HL-60/S4 treated with phorbol 12-myristate 13-acetate at 8.2 ng/mL for 4 days and 3 days (cell line): Measurements from ENCODE around the gene HADH.
"Not testable (repeated sequence)": the region's sequence is repeated elsewhere in the genome, so short reads cannot be mapped to it uniquely, and the experiment has no call there.

Experiments
- in situ Hi-C: fragments of 300-500 bp; cut with MboI; formaldehyde crosslinking; loops from 2 replicates; pipeline ENCODE4 v1.15.0; 2022; ENCODE audit warnings: low sequenced_read_pairs

The HADH gene

DNA sequence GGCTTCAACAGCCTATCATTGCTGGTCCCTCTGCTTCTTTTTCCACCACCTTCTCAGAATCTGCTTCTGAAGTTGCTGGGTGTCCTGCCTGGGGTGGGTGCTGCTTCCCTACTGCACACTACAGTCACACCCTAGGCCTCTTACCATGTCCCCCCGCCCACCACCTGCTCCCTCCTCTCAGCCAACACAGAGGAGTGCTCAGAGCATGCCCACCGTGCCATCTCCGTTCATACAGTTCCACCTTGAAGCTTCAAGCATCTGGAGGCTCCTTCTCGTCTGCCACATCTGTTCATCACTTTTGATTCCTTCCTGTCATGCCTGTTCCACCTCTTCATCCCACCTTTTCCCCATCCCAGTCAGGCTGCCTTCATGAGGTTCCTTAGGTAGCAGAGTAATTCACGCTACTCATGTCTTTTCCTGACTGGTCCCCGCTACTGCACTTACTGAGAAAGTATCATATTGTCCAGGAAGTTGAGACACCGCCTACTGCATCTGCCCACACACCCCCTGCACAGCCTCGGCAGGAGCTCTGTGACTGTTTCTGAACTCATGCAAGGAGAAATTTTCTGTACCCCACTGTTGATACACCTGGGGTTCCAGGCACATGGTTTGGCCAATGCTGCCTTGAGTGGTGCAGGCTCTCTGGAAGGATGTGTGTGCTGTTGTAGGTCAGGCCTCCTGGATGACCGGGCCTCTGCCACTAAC, 39.5 kb downstream of the HADH start:
- in situ Hi-C loops: no loop called here

DNA sequence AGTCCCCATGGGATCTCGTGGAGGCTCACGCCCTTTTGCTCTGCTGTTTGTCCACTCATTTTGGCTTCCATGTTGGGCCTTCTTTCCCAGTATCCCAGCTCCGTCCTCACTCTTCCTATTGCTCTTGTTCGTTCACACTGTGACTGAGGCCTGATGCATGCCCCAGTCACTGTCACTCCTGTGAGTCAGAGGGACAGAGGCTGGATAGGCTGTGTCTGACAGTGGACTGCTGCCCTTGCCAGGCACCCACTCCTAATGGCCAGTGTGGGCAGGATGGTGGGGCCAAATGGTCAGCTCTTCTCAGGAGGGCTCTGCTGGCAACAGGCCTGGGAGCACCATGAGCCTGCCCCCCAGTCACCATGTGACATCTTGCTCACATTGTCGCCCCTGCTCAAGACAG, 40.0 kb downstream of the HADH start:
- in situ Hi-C loops: no loop called here

DNA sequence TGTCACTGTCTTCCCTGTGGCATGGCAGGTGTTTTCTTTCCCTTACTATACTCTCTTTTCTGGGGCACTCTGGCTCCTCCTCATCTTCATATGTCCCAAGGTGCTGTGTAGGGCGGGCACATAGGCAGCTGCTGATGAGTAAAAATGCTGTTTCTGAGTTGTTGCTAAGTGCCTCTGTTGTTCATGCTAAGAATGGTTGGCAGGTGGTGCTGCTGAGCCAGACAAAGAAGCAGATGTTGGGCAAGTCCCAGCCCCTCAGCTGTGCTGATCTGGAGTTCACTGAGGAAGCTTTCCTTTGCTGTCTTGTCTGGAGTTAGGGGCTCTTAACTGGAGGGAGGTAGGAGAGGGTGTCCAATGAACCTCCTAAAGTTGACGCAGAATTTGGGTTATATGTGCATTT, 40.6 kb downstream of the HADH start:
- in situ Hi-C loops: no loop called here

DNA sequence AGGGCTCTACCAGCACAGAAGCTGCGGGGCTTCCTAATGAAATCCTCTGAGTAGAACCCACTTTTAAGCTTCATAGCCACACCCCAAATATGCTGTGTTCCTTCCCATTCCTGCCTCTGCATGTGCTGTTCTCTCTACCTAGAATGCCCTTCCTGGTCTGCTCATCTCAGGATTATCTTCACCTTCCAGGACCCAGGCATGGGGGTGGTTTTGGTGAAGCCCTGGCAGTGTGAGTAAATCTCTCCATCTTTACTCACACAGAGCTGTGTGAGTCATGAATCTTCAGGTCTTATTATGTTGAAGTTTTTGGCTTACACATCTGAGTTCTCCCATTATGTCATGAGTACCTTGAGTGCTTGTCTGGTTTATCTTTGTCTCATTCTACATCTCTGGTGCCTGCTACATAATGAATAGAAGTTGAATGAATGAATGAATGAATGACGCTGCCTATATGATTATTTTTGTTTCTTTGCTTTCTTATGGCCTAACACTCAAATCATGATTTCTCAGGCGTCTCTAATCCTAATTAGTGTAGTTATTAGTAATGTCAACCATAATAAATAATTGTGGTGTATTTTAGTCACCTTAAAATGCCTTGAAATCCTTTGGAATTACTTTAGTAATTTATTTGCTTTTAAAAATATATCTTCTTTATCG, 41.9 kb downstream of the HADH start:
- in situ Hi-C loops: no loop called here

DNA sequence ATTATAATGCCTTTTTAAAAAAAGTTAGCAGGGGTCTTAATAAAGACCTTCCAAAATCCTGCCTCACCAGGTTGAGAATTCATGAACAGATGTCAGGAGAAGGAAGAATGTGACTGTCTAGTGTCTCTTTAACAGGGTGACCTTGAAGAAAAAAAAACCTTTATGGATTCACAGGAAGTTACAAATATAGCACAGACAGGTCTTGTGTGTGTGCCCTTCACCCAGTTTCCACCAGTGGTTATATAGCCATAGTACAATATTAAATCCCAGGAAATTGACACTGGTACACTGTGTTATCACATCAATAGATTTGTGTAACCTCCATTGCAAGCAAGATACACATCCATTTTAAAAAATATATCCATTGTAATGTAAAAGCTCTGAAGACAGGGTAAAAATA, 43.7 kb downstream of the HADH start:
- in situ Hi-C loops: no loop called here

DNA sequence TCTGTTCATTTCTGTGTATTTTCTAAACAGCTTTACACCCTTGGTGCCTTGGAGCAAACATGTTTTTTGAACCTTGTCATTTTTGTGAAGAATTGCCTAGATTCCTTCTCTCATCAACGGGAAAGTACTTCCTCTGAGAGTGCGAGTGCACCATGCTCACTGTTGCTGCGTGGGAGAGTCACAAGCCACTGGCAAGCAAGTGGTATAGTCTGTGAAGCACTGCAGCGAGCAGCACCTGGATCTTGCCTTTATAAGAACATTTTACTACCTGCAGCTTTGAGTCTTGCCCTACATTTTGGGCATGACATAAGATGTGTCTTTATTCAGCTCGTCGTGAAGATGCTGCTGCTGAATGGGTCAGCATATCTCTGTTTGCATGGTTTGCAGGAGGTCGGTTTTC, 44.9 kb downstream of the HADH start:
- in situ Hi-C loops: no loop called here

DNA sequence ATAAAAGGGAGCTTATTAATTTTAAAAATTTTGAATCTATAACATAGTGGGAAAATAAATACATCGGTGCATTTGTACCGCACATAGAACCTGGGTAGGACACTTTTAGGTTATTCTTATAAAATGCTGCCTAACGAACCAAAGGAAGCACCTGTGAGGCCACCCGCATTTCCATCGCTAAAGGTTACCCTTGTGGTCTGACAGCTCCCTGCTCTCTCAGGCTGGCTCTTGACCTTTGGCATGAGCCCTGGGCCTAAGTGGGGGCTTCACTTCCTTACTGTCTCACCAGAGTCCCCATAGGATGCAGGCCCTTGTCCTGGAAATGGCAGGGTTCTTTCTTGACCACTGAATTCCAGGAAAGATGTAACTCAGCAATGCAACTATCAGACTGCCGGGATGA, 46.0 kb downstream of the HADH start:
- in situ Hi-C loops: no loop called here

DNA sequence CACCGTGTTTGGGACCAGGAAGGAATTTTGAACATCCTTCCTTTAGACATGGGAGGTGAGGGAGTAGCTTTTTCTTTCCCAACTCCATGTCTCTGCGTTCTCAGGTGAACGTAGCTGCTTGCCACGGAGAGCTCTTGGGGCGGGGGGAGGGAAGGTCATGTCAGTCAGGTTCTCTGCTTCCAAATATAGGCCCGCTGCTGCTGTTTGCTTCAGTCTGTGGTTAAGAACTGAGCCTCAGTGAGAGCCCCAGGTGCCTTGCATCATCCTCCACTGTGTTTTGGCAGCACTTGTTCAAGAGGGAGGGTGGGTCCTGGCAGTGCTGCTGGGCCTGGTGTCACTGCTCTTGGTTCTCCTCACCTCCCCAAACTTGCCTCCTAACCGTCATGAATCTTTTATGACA, 46.5 kb downstream of the HADH start:
- in situ Hi-C loops: no loop called here

DNA sequence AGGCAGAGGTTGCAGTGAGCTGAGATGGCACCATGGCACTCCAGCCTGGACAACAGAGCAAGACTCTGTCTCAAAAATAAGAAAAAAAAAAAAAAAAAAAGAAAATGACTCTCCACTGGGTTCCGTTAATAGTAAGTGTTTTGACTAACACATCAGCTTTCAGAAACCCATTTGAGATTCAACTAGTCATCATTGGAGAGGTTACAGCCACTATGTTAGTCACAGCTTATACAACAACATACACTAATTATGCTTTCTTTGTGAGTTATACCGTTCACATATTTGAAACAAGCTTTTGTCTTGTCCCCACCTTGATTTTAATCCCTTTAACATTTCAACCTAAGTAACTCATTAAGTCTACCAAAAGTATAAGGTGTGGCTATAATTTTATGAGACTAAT, 48.2 kb downstream of the HADH start:
- in situ Hi-C loops: no loop called here

DNA sequence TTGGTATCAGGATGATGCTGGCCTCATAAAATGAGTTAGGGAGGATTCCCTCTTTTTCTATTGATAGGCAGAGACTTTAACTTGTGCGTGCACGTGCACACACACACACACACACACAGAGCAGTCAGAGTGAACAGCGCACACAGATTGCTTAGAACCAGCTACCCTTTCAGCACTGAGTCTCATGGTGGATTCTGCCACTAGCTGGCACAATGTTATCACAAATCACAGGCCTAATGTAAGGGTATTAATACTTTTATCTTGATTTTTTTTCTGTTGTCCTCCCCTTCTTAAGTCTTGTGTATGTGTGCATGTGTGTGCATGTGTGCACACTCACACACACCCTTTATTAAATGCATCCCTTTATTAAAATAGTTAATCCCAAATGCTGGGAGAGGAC, 53.2 kb downstream of the HADH start:
- in situ Hi-C loops: no loop called here

DNA sequence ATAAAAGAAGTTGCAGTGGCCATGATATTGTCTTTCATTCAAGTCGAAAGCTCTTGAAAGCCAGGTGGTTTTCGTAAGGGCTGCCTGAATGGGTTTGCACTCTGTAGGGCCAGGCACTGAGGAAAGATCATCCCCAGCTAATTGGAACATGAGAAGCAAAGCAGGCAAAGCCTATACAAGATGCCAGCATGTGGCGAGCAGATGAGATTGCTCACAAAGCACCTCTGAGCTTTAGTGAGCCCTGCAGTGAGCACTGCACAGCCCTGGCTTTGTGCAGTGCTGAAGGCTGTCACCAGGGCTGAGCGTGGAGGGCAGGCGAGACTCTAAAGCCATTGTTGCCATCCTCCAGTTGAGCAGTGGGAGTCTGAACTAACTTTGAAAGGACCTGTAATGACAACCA, 53.8 kb downstream of the HADH start:
- in situ Hi-C loops: no loop called here

DNA sequence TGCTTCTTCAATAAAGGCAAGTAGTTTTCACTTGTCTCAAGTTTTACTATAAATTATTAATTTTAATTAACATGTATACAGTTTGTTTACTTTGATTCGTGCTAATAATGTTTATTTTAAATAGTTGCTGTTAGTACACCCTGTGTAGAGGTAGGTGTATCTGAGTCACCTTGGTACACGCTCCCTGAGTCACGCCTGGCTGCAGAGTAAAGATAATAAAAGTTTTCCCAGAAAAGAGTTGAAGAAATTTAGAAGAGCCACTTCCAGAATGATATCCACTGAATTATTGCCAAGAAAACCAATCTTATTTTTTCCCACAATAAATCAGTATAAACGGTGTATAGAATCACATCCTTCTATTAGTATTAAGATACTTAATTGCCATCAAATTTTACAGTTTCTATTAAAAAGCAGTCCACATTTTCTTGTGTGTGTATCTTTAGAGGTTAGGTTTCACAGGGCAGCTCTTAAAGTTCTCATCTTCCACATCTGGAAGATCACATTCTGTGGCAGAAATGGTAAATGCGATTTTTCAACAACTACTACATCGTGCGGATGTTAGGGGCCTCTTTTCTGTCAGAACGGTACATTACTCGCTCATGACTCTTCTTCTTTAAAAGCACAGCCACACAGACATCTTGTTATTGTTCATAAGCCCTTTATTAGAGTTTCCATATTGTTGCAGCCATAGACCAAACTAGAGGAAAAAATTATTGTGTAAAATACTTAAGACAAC, 55.4 kb downstream of the HADH start:
- in situ Hi-C loops: no loop called here

DNA sequence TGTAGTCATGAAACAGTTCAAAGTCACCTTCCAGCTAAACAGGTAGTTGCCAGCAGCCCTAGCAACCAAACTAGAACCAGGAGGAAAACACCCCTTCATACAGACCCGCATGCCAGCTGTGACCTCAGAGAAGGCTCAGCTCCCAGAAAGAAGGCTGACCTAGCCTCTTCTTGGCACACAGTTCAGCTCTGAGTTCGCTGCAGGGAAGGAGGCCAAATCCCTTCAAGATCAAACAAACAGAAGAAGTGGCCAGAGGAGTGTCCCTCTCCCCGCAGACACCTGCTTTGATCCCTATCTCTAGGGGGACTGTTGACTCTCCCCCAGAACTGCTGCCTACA, 56.0 kb downstream of the HADH start:
- in situ Hi-C loops: no loop called here

DNA sequence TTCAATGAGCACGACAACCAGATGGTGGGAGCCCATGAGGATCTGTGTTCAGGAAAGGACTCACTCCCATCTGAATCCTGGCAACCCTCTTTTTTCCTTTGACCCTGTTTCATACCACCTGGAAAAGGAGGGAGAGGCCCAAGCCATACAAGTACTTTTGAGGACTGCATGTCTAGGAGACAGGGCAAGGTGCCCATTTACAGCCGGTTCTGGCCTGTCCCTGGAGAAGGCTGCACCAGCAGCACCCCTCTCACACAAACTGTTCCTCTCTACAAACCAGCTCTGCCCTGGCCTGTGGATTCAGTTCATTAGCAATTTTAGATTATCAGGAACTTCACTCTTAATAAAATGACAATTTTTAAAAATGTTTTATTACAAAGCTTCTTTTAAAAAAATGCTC, 57.5 kb downstream of the HADH start:
- in situ Hi-C loops: no loop called here

DNA sequence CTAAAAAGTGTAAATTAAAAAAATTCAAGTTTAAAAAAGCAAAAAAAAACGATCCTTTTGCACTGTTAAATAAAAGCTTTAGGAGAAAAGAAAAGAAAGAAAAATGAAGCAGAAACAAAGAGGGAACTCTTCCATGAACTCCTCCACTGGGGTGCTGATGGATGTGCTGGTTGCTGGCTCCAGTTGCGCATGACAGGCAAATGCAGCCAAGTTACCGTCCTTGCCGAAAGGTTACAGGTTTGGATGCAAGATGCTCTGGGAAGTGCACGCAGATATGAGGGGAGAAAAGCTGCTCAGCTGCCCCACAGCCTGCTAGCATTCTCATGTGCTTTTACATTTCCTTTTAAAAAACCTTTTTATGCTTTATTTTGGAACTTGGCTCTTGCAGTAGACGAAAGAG, 58.5 kb downstream of the HADH start:
- in situ Hi-C loops: no loop called here

DNA sequence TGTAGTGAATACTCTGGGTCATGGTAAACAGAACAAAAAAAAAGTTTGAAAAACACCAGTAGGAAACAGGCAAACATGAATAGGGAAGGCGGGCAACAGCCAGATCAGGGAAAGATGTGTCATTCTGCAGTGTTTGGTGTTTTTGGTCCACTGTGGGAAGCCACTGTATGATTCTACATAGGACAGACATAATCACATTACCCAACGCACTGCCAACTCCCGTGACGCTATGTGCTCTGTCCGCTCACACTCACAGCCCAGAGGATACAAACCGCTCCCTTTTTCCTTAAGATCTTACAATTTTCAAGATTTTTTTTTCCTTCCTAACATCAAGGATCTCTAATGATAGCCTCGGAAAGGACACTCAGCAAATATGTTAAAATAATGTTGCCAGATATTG, 59.3 kb downstream of the HADH start:
- in situ Hi-C loops: no loop called here

DNA sequence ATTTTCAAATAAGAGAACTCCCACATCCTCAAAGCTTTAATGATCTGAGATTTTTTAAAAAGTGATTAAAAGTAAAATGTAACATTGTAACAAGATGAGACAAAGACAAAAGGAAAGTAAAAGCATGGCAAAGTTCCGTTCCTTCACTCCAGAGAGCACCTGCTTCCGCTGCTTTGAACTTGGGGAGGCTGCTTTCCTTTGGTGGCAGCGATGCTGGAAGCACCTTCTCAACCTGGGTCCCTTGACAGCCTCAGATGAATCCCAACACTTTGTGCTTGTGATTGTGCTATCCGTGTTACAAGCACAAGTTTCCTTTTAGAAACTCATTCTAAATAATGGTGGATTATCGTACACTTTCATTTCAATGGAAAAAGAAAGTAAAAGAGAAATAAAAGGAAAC, 59.7 kb downstream of the HADH start:
- in situ Hi-C loops: no loop called here

DNA sequence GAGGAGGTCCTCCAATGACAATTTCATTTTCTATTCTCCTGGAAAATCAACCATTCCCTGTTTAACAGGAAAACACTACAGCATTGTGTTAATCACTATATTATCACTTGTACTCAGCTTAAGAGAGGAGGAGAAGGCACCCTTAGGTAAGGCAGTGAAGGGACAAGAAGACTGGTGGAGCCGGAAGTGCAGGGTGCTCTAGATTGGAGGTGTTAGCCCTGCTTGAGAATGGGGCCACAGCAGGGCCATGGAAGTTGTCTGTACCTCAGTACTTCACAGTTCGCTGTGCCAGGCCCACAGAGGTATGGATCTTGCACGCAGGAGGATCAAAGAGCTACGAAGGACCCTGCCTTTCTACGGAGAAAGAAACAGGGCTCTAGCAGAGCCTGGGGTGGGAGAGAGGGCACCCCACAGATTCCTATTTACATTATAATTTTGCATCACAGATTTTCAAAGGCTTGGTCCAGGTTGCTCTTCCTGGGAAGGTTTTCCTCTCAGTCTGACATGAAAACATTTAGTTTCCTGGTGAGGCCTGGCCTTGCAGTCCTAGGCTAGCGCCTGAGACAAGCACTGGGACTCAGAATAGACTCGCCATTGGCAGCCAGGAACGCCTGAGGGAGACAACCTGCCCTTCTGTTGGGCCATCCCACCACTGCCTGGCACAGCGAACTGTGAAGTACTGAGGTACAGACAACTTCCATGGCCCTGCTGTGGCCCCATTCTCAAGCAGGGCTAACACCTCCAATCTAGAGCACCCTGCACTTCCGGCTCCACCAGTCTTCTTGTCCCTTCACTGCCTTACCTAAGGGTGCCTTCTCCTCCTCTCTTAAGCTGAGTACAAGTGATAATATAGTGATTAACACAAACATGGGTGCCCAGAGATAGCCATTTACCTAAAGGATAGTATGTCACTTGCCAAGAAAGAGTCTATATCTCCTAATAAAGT, 60.8 kb downstream of the HADH start:
- in situ Hi-C loops: not testable (repeated sequence)

DNA sequence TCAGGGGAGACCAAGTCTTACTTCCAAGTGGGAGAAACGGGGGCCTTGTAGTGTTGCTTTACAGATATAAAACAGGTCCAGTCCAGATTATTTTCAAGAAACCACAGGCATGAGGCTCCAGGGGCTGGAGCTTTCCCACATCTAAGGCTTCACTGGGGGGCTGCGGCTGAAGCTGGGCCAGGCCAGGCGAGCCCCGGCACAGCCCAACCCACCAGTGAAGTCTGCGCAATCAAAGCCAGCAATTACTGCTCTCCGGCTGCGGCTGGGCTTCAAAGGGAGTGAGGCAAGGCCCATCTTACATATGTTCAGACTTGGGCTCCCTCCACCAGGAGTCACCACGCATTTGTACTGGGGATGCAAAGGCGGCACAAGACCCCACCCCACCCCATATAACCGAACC, 61.7 kb downstream of the HADH start:
- in situ Hi-C loops: no loop called here

DNA sequence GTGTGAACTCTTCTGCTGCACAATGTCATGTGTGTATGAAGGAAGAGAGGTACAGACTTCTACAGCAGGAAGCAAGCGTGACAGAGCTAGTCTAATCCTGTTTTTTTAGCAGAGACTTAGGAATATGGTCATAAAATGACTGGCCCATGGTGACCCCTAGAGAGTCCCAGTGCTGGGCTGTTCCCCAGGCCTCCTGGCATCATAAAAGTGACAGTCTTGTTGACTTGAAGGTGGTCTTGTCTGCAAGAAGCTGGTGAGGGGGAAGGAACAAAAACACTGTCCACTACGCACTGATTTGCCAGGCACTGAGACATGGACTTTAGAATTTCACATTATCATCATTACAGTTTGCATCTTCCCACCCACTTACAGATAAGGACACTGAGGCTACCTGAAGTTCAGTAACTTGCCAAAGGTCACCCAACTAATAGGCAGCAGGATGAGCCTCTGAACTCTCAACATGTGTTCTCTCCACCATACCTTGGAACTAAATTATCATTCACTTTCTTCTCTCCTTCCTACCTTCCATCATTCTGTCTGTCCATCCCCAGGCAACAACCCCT, 63.0 kb downstream of the HADH start:
- in situ Hi-C loops: no loop called here

DNA sequence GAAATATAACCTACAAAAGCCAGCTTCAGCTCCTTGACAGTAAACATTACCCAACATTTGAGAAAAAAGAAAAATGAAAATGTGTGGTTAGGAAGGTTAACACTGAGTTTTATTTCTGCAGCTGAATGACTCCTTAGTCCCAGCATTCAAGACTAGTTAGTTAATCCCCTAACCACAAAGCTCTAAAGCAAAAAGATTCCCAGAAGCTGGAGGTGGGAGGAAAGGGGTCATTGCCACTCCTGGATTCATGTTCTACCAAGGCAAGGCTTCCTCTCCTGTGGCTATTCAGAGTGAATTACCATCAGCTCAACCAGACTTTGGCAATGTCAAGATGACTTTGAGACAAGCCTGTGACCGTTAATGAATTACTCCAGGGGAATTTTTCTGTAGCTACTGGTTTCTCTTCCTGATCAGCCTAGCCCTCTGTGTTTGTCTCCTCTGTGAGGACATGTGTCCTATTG, 63.6 kb downstream of the HADH start:
- in situ Hi-C loops: no loop called here
